SKM-1 treated with dmso at 0.1 percent for 144 hours (cell line): ENCODE data around the gene ZNF407.

ENCODE experiments used
- DNase-seq: peaks from one replicate; lab custom pipeline; 2025; ENCODE audit not compliant: unreplicated experiment; lab: John Stamatoyannopoulos, UW

Gene ZNF407

GRCh38 chr18:75000920-75001319 is 403.2 kb downstream of the ZNF407 start:
- DNase-seq: no peak

DNA sequence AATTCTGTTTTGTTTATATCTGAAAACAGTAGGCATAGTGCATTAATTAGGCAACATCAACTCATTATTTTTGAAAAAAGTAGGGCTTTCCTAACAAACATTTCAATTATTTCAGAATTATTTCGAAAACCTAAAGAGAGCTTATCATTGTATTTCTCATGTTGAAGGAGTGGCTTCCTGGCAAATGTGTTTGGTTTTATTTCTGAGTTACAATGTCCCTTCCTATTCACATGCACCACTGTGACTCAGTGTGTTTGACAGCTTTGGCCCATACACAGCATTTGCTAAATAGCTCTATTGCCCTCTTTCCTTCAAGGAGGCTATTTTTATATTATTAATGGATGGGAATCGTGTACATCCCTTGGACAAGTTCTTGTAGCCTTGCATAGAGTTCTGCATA is 405.4 kb downstream of the ZNF407 start:
- no peak for DNase-seq

GRCh38 chr18:75003764-75004690 is 406.4 kb downstream of the ZNF407 start:
- DNase-seq: no peak

DNA sequence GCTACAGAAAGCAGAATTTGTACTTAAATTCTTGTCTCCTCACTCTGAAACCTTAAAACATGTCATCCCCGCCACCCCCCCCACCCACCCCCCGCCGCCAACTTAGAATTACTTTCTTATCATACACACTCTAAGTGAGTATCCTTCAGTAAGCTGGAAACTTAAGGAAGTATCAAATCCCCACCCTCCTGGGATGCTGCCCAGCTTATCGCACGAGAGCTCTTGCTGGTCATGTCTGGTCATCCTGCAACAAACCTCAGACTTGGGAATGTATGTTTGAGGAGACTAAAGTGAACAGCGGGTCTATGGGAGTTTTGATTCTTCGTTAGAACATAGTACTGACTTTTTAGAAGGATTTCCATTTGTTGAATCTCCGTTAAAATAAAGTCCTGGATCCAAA is 408.0 kb downstream of the ZNF407 start:
- no peak for DNase-seq

- no peak for DNase-seq
Observed at GRCh38 chr18:75008186-75008585, 410.5 kb downstream of the ZNF407 start.

DNA sequence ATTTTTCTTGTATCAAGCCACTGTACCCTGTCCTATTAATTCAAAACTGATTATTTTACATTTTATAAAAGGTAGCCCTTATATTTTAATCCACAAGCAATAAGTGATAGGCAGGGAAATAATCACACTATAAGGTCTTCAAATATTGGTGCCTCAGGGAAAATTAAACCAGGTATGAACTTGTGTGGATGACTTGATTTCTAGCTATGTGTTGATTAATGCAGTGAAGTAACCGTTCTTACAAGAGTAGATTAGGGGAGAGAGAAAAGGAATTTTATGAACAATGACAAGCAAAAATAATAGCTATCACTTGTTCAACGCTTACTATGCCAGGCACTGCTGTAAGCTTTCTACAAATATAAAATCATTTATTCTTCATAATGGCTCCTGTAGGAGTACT is 411.6 kb downstream of the ZNF407 start:
- DNase-seq: no peak

GRCh38 chr18:75009878-75010277 is 412.2 kb downstream of the ZNF407 start:
- no peak for DNase-seq

DNA sequence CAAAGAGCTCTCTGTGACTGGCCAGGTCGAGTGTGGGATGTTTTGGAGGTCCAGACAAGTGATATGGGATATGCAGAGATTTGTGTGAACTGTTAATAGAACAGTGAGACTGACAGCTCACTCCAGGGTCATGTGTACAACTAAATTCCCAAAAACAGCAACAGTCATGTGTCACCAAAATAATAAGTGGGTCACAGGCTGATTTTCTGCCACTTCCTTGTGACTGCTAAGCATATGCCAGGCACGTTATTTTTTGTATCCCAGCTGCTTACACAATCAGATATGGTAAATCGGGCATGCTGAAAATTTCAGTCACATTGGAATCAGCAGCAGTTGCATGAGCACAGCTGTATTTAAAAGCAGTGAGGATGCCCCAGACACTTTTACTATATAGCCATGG is 412.6 kb downstream of the ZNF407 start:
- DNase-seq: no peak

DNA sequence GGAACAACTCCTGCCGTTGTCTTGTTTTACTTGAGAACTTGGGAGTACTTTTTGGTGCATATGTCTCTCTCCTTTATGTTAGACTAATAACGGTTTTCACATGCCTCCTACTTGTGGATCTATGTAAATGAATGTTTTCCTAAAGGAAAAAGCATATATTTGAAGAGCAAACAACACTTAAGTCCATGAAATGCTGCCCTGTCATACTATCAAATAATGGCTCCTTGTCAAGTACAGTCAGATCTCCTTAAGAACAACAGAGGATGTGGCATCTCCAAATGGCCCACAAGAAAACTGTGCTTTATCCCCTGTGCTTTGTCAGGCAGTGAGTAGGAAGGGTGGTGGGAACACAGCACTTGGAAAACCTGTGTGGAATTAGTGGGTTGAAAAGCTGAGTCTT is 413.0 kb downstream of the ZNF407 start:
- no peak for DNase-seq

- no peak for DNase-seq
Observed at GRCh38 chr18:75016025-75016717, 418.5 kb downstream of the ZNF407 start.

- no peak for DNase-seq
Observed at GRCh38 chr18:75023473-75023872, 425.8 kb downstream of the ZNF407 start.

- DNase-seq: no peak
Observed at GRCh38 chr18:75024871-75025270, 427.2 kb downstream of the ZNF407 start.

DNA sequence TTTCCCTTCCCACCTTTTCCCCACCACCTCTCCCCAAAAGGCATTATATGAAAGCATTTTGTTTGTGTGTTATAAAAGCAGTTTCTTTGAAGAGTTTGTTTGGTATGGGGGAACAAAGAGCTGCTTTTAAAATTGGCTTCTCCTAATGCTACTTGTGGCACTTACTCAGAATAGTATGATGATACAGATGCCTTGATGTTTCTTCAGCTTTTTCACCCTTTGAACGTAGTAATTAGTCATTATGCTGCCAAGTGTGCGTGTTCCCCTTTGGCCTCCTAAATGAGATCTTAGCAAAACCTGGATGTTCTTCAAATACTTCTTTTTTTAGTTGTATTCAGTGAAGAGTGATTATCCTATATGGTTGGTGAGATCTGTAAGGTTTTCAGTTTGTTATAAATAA is 427.9 kb downstream of the ZNF407 start:
- DNase-seq: no peak

GRCh38 chr18:75029481-75029880 is 431.8 kb downstream of the ZNF407 start:
- no peak for DNase-seq

DNA sequence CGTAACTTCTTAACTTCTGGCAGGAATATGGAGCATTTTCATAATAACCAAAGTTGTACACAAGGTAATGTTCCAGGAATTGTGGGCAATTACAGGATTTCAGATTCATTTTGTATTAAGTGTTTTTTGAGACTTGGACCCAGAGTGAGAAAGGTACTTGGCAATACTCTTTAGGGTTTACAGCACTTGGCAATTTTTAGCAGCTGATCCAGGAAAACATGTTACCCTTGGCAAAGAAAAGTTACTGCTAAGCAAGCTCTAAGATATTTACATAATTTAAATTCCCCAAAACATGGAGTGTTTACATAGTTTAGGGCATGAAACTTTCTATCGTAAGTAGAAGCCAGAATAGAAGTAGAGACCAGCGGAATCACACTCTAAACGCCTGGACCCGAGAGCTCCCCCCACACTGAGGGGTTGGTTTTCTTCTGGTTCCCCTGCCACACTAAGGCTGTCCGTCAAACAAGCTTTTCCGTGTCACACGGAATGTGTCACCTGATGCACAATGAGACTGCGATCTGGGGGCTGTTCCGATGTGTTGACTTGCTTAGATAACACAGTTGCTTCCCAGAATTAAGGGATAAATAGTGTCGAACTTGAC is 434.1 kb downstream of the ZNF407 start:
- no peak for DNase-seq

DNA sequence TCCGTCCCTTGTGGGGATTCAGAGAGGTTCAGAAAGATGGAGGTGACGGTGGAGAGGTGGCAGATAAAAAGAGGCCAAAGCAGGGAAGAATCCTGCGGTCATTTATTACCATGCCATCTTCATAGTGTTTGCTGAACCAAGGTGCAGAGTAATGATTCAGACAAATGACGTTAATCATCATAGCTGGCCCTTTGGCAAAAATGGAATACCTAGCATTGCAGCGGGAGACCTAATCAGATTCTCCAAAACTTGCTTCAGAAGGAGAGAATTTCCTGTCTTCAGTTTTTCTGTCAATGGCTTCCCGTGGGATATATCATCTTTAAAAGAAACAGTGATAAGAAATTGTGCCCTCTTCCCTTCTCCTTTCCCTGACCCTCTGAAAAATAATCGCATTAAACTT is 435.8 kb downstream of the ZNF407 start:
- no peak for DNase-seq

GRCh38 chr18:75034937-75035336 is 437.3 kb downstream of the ZNF407 start:
- DNase-seq: no peak

- no peak for DNase-seq
Observed at GRCh38 chr18:75035928-75036327, 438.3 kb downstream of the ZNF407 start.

DNA sequence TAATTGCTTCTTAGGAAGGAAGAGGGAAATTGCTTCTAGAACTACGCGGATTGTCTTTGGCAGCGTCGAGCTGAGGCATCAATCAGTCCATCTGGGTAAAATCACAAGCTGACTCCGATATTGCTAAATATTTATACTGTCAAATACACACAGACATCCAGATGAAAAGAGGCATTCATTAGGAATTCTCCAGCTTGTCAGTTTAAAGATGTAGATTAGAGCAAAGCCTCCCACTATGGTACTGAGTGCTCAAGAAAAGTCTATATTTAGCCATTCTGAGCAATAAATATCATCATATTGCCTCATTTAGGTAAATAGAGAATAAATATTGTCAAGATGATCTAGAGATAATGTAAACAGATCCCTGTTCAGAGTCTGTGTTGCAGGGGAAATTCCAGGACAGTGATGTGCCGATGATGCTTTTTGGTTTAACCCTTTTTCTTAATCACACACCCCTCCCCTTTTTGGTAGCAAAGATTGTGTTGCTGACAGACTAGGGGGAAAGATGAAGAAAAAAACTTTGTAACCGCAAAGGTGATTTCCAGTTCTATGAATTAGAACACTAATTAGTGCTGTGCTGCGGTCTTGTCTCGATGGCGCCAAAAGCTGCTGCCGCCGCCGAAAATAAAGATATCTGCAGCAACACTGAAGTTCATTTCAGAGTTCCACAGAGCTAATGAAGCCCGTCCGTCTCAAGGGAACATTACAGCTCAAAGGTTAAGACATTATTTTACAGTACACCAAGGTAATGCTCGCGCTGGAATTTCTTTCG is 439.4 kb downstream of the ZNF407 start:
- DNase-seq: no peak

GRCh38 chr18:75037689-75037955 is 440.0 kb downstream of the ZNF407 start:
- no peak for DNase-seq

DNA sequence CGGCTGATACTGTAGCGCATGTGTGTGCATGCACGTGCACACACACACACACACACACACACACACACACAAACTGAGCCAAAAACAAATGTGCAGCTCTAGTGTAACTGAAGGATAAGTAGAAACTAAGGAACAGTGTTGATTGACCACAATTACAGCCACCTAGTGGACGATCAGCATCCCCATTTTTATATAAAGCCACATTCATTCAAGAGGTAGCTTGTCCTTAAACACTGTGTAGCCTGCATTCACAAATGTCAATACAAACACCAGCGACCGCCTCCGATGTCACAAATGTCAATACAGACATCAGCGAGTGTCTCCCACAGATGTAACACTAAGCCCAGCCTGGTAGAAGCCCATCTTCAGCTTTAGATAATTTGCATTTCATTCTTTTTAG is 443.9 kb downstream of the ZNF407 start:
- DNase-seq: no peak
